KBM-7 (cell line): ENCODE results near the gene EIF6.
"Not testable (repeated sequence)": the region's sequence is repeated elsewhere in the genome, so short reads cannot be mapped to it uniquely, and the experiment has no call there.

ENCODE experiments used
- DNase-seq: peaks from one replicate; pipeline ENCODE4 v3.0.0-alpha.2; 2015
- in situ Hi-C: fragments of 300-500 bp; cut with MboI; formaldehyde crosslinking; loops from 2 replicates; pipeline ENCODE4 v1.14.3; 2020; ENCODE audit warnings: low sequenced_read_pairs, low pct_unique_long_range_greater_than_20kb, mixed read lengths

Gene EIF6

GRCh38 chr20:35270021-35270902, 14.3 kb downstream of the EIF6 start:
- DNase-seq, result no peak
- in situ Hi-C loops, result loop anchor here (25.0 kb wide), 1 partner anchor 433 kb away; the partner anchor contains the start of gene NCOA6

GRCh38 chr20:35269055-35269781, 15.4 kb downstream of the EIF6 start:
- in situ Hi-C loops, result loop anchor here (25.0 kb wide), 1 partner anchor 432 kb away; the partner anchor contains the start of gene NCOA6

GRCh38 chr20:35267092-35267491, 17.5 kb downstream of the EIF6 start:
- in situ Hi-C loops, result loop anchor here (25.0 kb wide), 1 partner anchor 430 kb away; the partner anchor contains the start of gene NCOA6
- no peak for DNase-seq

More at GRCh38 chr20:35269055-35269781, 15.4 kb downstream of the EIF6 start:
- peak; percentile 69 for DNase-seq

GRCh38 chr20:35264755-35265154, 19.8 kb downstream of the EIF6 start:
- in situ Hi-C loops, result loop anchor here (25.0 kb wide), 1 partner anchor 427 kb away; the partner anchor contains the start of gene NCOA6
- DNase-seq, result peak; percentile 15

- DNase-seq, result no peak
- in situ Hi-C loops, result loop anchor here (25.0 kb wide), 1 partner anchor 426 kb away; the partner anchor contains the start of gene NCOA6
Observed at GRCh38 chr20:35263532-35264341, 20.8 kb downstream of the EIF6 start.

GRCh38 chr20:35262731-35263531, 21.6 kb downstream of the EIF6 start:
- in situ Hi-C loops, result loop anchor here (25.0 kb wide), 1 partner anchor 426 kb away; the partner anchor contains the start of gene NCOA6
- not testable (repeated sequence) for DNase-seq

- not testable (repeated sequence) for DNase-seq
- in situ Hi-C loops, result loop anchor here (25.0 kb wide), 1 partner anchor 425 kb away; the partner anchor contains the start of gene NCOA6
Observed at GRCh38 chr20:35262321-35262720, 22.3 kb downstream of the EIF6 start.

- DNase-seq, result no peak
- in situ Hi-C loops, result loop anchor here (25.0 kb wide), 1 partner anchor 423 kb away; the partner anchor contains the start of gene NCOA6
Observed at GRCh38 chr20:35260426-35260825, 24.1 kb downstream of the EIF6 start.

GRCh38 chr20:35257175-35257909, 27.2 kb downstream of the EIF6 start:
- in situ Hi-C loops, result loop anchor here (25.0 kb wide), 1 partner anchor 420 kb away; the partner anchor contains the start of gene NCOA6
- no peak for DNase-seq

- in situ Hi-C loops, result loop anchor here (25.0 kb wide), 1 partner anchor 417 kb away; the partner anchor contains the start of gene NCOA6
- DNase-seq, result no peak
Observed at GRCh38 chr20:35254448-35254999, 30.0 kb downstream of the EIF6 start.

- no peak for DNase-seq
- in situ Hi-C loops, result loop anchor here (25.0 kb wide), 1 partner anchor 416 kb away; the partner anchor contains the start of gene NCOA6
Observed at GRCh38 chr20:35253010-35253409, 31.6 kb downstream of the EIF6 start.

GRCh38 chr20:35252598-35252997, 32.0 kb downstream of the EIF6 start:
- in situ Hi-C loops, result loop anchor here (25.0 kb wide), 1 partner anchor 415 kb away; the partner anchor contains the start of gene NCOA6

GRCh38 chr20:35252037-35252461, 32.5 kb downstream of the EIF6 start:
- no peak for DNase-seq
- in situ Hi-C loops, result loop anchor here (25.0 kb wide), 1 partner anchor 415 kb away; the partner anchor contains the start of gene NCOA6

More at GRCh38 chr20:35252598-35252997, 32.0 kb downstream of the EIF6 start:
- DNase-seq, result not testable (repeated sequence)

- in situ Hi-C loops, result loop anchor here (25.0 kb wide), 1 partner anchor 414 kb away; the partner anchor contains the start of gene NCOA6
- no peak for DNase-seq
Observed at GRCh38 chr20:35251613-35251940, 33.0 kb downstream of the EIF6 start.

- in situ Hi-C loops, result no loop called here
- no peak for DNase-seq
Observed at GRCh38 chr20:35248641-35249475, 35.7 kb downstream of the EIF6 start.

- no peak for DNase-seq
- in situ Hi-C loops, result no loop called here
Observed at GRCh38 chr20:35246723-35247122, 37.8 kb downstream of the EIF6 start.
